GM23248 (cell line): Measurements from ENCODE around the gene ASXL3. TPM values are rescaled to one million over a fixed set of nuclear protein-coding genes. Genes with fewer than 3 reads are reported as not detected.

Experiments
- DNase-seq: peaks from one replicate; pipeline ENCODE4 v3.0.0-alpha.2; 2015
- H2AFZ ChIP-seq: fragments of 200-600 bp; sonication (generic); 2 replicates; pipeline ENCODE4 v1.6.1; 2016; ENCODE audit warnings: antibody characterized with exemption
- H3F3A ChIP-seq: fragments of 200-600 bp; sonication (generic); 2 replicates; pipeline ENCODE4 v1.6.1; 2016; ENCODE audit warnings: mild to moderate bottlenecking, antibody characterized with exemption, mixed run types; ENCODE audit not compliant: insufficient read depth
- H3K27ac ChIP-seq: fragments of 200-600 bp; sonication (generic); 2 replicates; pipeline ENCODE4 v1.5.1; 2016; ENCODE audit warnings: mild to moderate bottlenecking
- H3K27me3 ChIP-seq: fragments of 200-600 bp; sonication (generic); replicated peaks from 2 replicates; pipeline ENCODE4 v1.6.1; 2016; ENCODE audit warnings: mild to moderate bottlenecking; ENCODE audit not compliant: insufficient read depth
- H3K36me3 ChIP-seq: fragments of 200-600 bp; sonication (generic); 2 replicates; pipeline ENCODE4 v1.6.1; 2016; ENCODE audit warnings: low read depth, mild to moderate bottlenecking
- H3K4me1 ChIP-seq: fragments of 200-600 bp; sonication (generic); 2 replicates; pipeline ENCODE4 v1.6.1; 2016; ENCODE audit warnings: mild to moderate bottlenecking; ENCODE audit not compliant: insufficient read depth
- H3K4me2 ChIP-seq: fragments of 200-600 bp; sonication (generic); one replicate; pipeline ENCODE4 v1.6.1; 2016; ENCODE audit warnings: mild to moderate bottlenecking; ENCODE audit not compliant: unreplicated experiment
- H3K4me3 ChIP-seq: fragments of 200-600 bp; sonication (generic); 2 replicates; pipeline ENCODE4 v1.5.1; 2016; ENCODE audit warnings: mild to moderate bottlenecking
- H3K79me2 ChIP-seq: fragments of 200-600 bp; sonication (generic); 2 replicates; pipeline ENCODE4 v1.6.1; 2016; ENCODE audit warnings: mild to moderate bottlenecking; ENCODE audit not compliant: insufficient read depth
- H3K9ac ChIP-seq: fragments of 200-600 bp; sonication (generic); 2 replicates; pipeline ENCODE4 v1.6.1; 2016; ENCODE audit warnings: mild to moderate bottlenecking
- H3K9me2 ChIP-seq: fragments of 200-600 bp; sonication (generic); 2 replicates; pipeline ENCODE4 v1.6.1; 2016; ENCODE audit warnings: mixed run types, mild to moderate bottlenecking, moderate library complexity; ENCODE audit not compliant: insufficient read depth
- H3K9me3 ChIP-seq: fragments of 200-600 bp; sonication (generic); one replicate; pipeline ENCODE4 v1.6.1; 2017; ENCODE audit warnings: low read depth
- H4K20me1 ChIP-seq: fragments of 200-600 bp; sonication (generic); 2 replicates; pipeline ENCODE4 v1.6.0; 2016; ENCODE audit not compliant: insufficient read depth
- EZH2 ChIP-seq: fragments of 200-600 bp; sonication (generic); IDR thresholded peaks from 2 replicates; pipeline ENCODE4 v1.6.1; 2018; ENCODE audit warnings: antibody characterized with exemption, mild to moderate bottlenecking; ENCODE audit not compliant: insufficient read depth, poor library complexity, severe bottlenecking
- EZH2phosphoT487 ChIP-seq: fragments of 200-600 bp; sonication (generic); IDR thresholded peaks from 2 replicates; pipeline ENCODE4 v1.6.1; 2018; ENCODE audit warnings: antibody characterized with exemption, moderate library complexity, mild to moderate bottlenecking, low read depth; ENCODE audit not compliant: insufficient read depth
- WGBS, 2 experiments: methylation state at CpG; one replicate each; pipeline ENCODE4 v1.1.6; 2015 to 2017; ENCODE audit warnings: low lambda C conversion rate in 2 of 2, low coverage in 1 of 2; ENCODE audit errors: missing lambda C conversion rate in 2 of 2; 5-methylcytosine and 5-hydroxymethylcytosine counted together
- in situ Hi-C: fragments of 300-500 bp; cut with MboI; formaldehyde crosslinking; loops from 2 replicates; pipeline ENCODE4 v1.15.0; 2020
- polyA plus RNA-seq: library from polyadenylated mRNA; unstranded; fragments of >200 nt; fragmentation: Nextera tagmentation; extraction: Ambion mirVana; gene quantifications from 2 replicates; pipeline ENCODE4 v1.2.1, GENCODE V29; 2016
- total RNA-seq: library from RNA; depleted of rRNA; stranded (reverse); fragments of >200 nt; shearing (Covaris generic); gene quantifications from 2 replicates; pipeline ENCODE4 v1.2.3, GENCODE V29; 2014

Gene ASXL3
- total and polyA plus RNA-seq, 2 experiments from 2014 or later, result not detected

GRCh38 chr18:33694593-33694992 lies 116.6 kb downstream of the ASXL3 start:
- no peak overlapping the region for H3K9ac ChIP-seq
- H3K79me2 ChIP-seq, result no peaks in the 10 kb centered on the region
- H3K36me3 ChIP-seq, result no peaks in the 10 kb centered on the region
- H3K4me3 ChIP-seq, result no peak overlapping the region
- TF ChIP-seq EZH2 (no peak), EZH2phosphoT487 (no peak)
- H3K27ac ChIP-seq, result no peak overlapping the region
- in situ Hi-C loops, result no loop called here
- H3K4me2 ChIP-seq, result no peak overlapping the region
- H3K27me3 ChIP-seq, result no peaks in the 10 kb centered on the region
- H3K9me2 ChIP-seq, result no peaks in the 10 kb centered on the region
- 10 to 17% methylated on average over 2 of the region's 2 CpGs for WGBS, 2 experiments
- no peaks in the 10 kb centered on the region for H3K9me3 ChIP-seq
- H4K20me1 ChIP-seq, result no peaks in the 10 kb centered on the region
- no peak for DNase-seq
- no peaks in the 10 kb centered on the region for H3F3A ChIP-seq
- H2AFZ ChIP-seq, result no peak overlapping the region
- H3K4me1 ChIP-seq, result no peaks in the 10 kb centered on the region

- no peak overlapping the region for H3K27ac ChIP-seq
- 16 to 20% methylated on average over 3 of the region's 3 CpGs for WGBS, 2 experiments
Observed at GRCh38 chr18:33696332-33697162, 118.5 kb downstream of the ASXL3 start.

GRCh38 chr18:33697498-33697897 lies 119.5 kb downstream of the ASXL3 start:
- no peaks in the 10 kb centered on the region for H4K20me1 ChIP-seq
- in situ Hi-C loops, result no loop called here
- H3K9me2 ChIP-seq, result no peaks in the 10 kb centered on the region
- no peak for TF ChIP-seq EZH2
- no peak for TF ChIP-seq EZH2phosphoT487
- no peak for DNase-seq
- H3K9ac ChIP-seq, result no peak overlapping the region
- no peaks in the 10 kb centered on the region for H3K4me1 ChIP-seq
- no peak overlapping the region for H3K4me3 ChIP-seq
- no peaks in the 10 kb centered on the region for H3K27me3 ChIP-seq
- H3K27ac ChIP-seq, result no peak overlapping the region
- H2AFZ ChIP-seq, result no peak overlapping the region
- H3K79me2 ChIP-seq, result no peaks in the 10 kb centered on the region
- 12 to 24% methylated on average over 2 of the region's 2 CpGs for WGBS, 2 experiments
- H3F3A ChIP-seq, result no peaks in the 10 kb centered on the region
- no peaks in the 10 kb centered on the region for H3K36me3 ChIP-seq
- no peaks in the 10 kb centered on the region for H3K9me3 ChIP-seq
- H3K4me2 ChIP-seq, result no peak overlapping the region

More at GRCh38 chr18:33696332-33697162, 118.5 kb downstream of the ASXL3 start:
- Histone ChIP-seq H3K36me3 (no peaks in the 10 kb centered on the region), H3K9me2 (no peaks in the 10 kb centered on the region), H3F3A (no peaks in the 10 kb centered on the region), H3K4me2 (no peak overlapping the region), H4K20me1 (no peaks in the 10 kb centered on the region), H3K4me3 (no peak overlapping the region), H3K4me1 (no peaks in the 10 kb centered on the region), H3K9me3 (no peaks in the 10 kb centered on the region), H2AFZ (no peak overlapping the region), H3K9ac (no peak overlapping the region), H3K27me3 (no peaks in the 10 kb centered on the region), H3K79me2 (no peaks in the 10 kb centered on the region)
- no peak for DNase-seq
- in situ Hi-C loops, result no loop called here
- TF ChIP-seq EZH2phosphoT487, result no peak
- no peak for TF ChIP-seq EZH2

GRCh38 chr18:33699372-33699771 lies 121.4 kb downstream of the ASXL3 start:
- Histone ChIP-seq H3K9ac (no peak overlapping the region), H3K27ac (no peak overlapping the region), H2AFZ (no peak overlapping the region), H3K9me2 (no peaks in the 10 kb centered on the region), H3K4me2 (no peak overlapping the region), H3K4me3 (no peak overlapping the region), H3K79me2 (no peaks in the 10 kb centered on the region), H4K20me1 (no peaks in the 10 kb centered on the region), H3F3A (no peaks in the 10 kb centered on the region), H3K36me3 (no peaks in the 10 kb centered on the region), H3K4me1 (no peaks in the 10 kb centered on the region), H3K27me3 (no peaks in the 10 kb centered on the region), H3K9me3 (no peaks in the 10 kb centered on the region)
- in situ Hi-C loops, result no loop called here
- 23 to 30% methylated on average over 3 of the region's 3 CpGs for WGBS, 2 experiments
- DNase-seq, result no peak
- TF ChIP-seq EZH2, result no peak
- TF ChIP-seq EZH2phosphoT487, result no peak
